Endothelial cell of umbilical vein (primary cell): ENCODE measurements around the gene AQP9. TPM values are rescaled to one million over a fixed set of nuclear protein-coding genes. Genes with fewer than 3 reads are reported as not detected.

Experiments
- BruUV-seq: library from RNA; stranded (reverse); fragments of 400-500 nt; replicated peaks from 2 replicates; lab custom pipeline; 2021; lab: Mats Ljungman, UMichigan
- CTCF ChIA-PET: fragments of 300-600, 350-600 bp; sonication (Branson Sonifier 250); formaldehyde crosslinking; loops from one replicate; lab custom pipeline; 2021; ENCODE audit warnings: antibody characterized with exemption, inconsistent platforms; lab: Charles Lee
- POLR2A ChIA-PET: fragments of 300-600, 350-600 bp; sonication (Branson Sonifier 250); formaldehyde crosslinking; loops from one replicate; lab custom pipeline; 2021; ENCODE audit warnings: antibody characterized with exemption, inconsistent platforms; lab: Charles Lee
- DNase-seq: peaks from one replicate; pipeline ENCODE4 v3.0.0-alpha.2; 2011; ENCODE audit warnings: low read depth, low spot score
- FAIRE-seq: peaks from 2 replicates; lab custom pipeline; 2011; peaks lifted over from hg19 to GRCh38; lab: Jason Lieb, UNC
- H2AFZ ChIP-seq: 2 replicates; pipeline ENCODE4 v1.6.0; 2012; ENCODE audit warnings: low read depth, low read length, control low read depth, inconsistent platforms
- H3K27ac ChIP-seq: 2 replicates; pipeline ENCODE4 v1.5.1; 2011; ENCODE audit warnings: low read depth, mild to moderate bottlenecking, control low read depth, low read length, moderate library complexity; ENCODE audit not compliant: insufficient read depth
- H3K27me3 ChIP-seq, 2 experiments: 2 replicates each; pipeline versions ENCODE4 v1.6.0 to v1.6.1; 2011; ENCODE audit warnings: low read length in 2 of 2, mixed read lengths in 1 of 2; ENCODE audit not compliant: control insufficient read depth in 2 of 2, insufficient read depth in 2 of 2
- H3K36me3 ChIP-seq, 2 experiments: 2 replicates in 1 of 2; 3 replicates in 1 of 2; pipeline ENCODE4 v1.5.1; 2011; ENCODE audit warnings: low read length in 2 of 2, mild to moderate bottlenecking in 1 of 2, moderate library complexity in 1 of 2; ENCODE audit not compliant: control insufficient read depth in 2 of 2, insufficient read depth in 2 of 2; ENCODE audit errors: extremely low read depth in 1 of 2
- H3K4me1 ChIP-seq: 3 replicates; pipeline ENCODE4 v1.5.1; 2011; ENCODE audit warnings: mild to moderate bottlenecking, low read length; ENCODE audit not compliant: control insufficient read depth, insufficient read depth; ENCODE audit errors: extremely low read depth
- H3K4me2 ChIP-seq: 2 replicates; pipeline ENCODE4 v1.6.1; 2011; ENCODE audit warnings: low read length, control low read depth, mixed read lengths; ENCODE audit not compliant: insufficient read depth
- H3K4me3 ChIP-seq, 3 experiments: fragments of 200-600 bp in 1 of 3; sonication (generic), shearing (Covaris generic) in 1 of 3; replicated peaks in 1 of 3; 2 replicates each; pipeline ENCODE4 v1.5.1; 2011 to 2016; ENCODE audit warnings: control low read depth in 3 of 3, low read length in 3 of 3, mild to moderate bottlenecking in 2 of 3, inconsistent platforms in 1 of 3, low read depth in 1 of 3, moderate library complexity in 1 of 3; ENCODE audit not compliant: insufficient read depth in 1 of 3
- H3K79me2 ChIP-seq: 2 replicates; pipeline ENCODE4 v1.6.0; 2012; ENCODE audit warnings: low read length, inconsistent platforms; ENCODE audit not compliant: control insufficient read depth, insufficient read depth
- H3K9ac ChIP-seq: replicated peaks from 2 replicates; pipeline ENCODE3; 2011; ENCODE audit warnings: low read length, control low read depth; ENCODE audit not compliant: insufficient read depth; ENCODE audit errors: extremely low read depth
- H3K9me1 ChIP-seq: replicated peaks from 3 replicates; pipeline ENCODE4 v1.6.0; 2011; ENCODE audit warnings: mild to moderate bottlenecking, low read length; ENCODE audit not compliant: control insufficient read depth, insufficient read depth; ENCODE audit errors: extremely low read depth
- H3K9me3 ChIP-seq: replicated peaks from 2 replicates; pipeline ENCODE4 v1.5.1; 2012; ENCODE audit warnings: low read length, inconsistent platforms; ENCODE audit not compliant: control insufficient read depth, insufficient read depth
- H4K20me1 ChIP-seq: replicated peaks from 2 replicates; pipeline ENCODE3; 2011; ENCODE audit warnings: mild to moderate bottlenecking, low read length; ENCODE audit not compliant: control insufficient read depth, insufficient read depth; ENCODE audit errors: extremely low read depth
- CTCF ChIP-seq, 2 donors: IDR thresholded peaks; 1 replicate in 1 of 2; 2 replicates in 1 of 2; pipeline ENCODE4 v1.5.1; 2011; ENCODE audit warnings: low read length in 2 of 2, mild to moderate bottlenecking in 2 of 2, moderate library complexity in 2 of 2, control low read depth in 1 of 2, inconsistent platforms in 1 of 2, low read depth in 1 of 2; ENCODE audit not compliant: insufficient read depth in 1 of 2; ENCODE audit errors: extremely low read depth in 1 of 2
- EZH2 ChIP-seq: IDR thresholded peaks from 2 replicates; pipeline ENCODE4 v1.6.1; 2012; ENCODE audit warnings: borderline replicate concordance, low read depth, mild to moderate bottlenecking, moderate library complexity, low read length, inconsistent platforms; ENCODE audit not compliant: severe bottlenecking
- FOS ChIP-seq: IDR thresholded peaks from 2 replicates; pipeline ENCODE4 v1.6.1; 2011; ENCODE audit warnings: mild to moderate bottlenecking, low read length, moderate library complexity, borderline replicate concordance; ENCODE audit not compliant: insufficient read depth
- GATA2 ChIP-seq: IDR thresholded peaks from 2 replicates; pipeline ENCODE4 v1.7.0; 2011; ENCODE audit warnings: low read depth, mild to moderate bottlenecking, moderate library complexity, mixed read lengths, low read length; ENCODE audit not compliant: insufficient read length, insufficient read depth
- JUN ChIP-seq: IDR thresholded peaks from 2 replicates; pipeline ENCODE4 v1.6.1; 2011; ENCODE audit warnings: borderline replicate concordance, low read depth; ENCODE audit not compliant: insufficient read length, insufficient read depth
- MAX ChIP-seq: IDR thresholded peaks from 2 replicates; pipeline ENCODE4 v1.6.1; 2011; ENCODE audit not compliant: insufficient read depth, insufficient read length
- MYC ChIP-seq: IDR thresholded peaks from one replicate; pipeline ENCODE4 v1.6.1; 2011; ENCODE audit warnings: mild to moderate bottlenecking, low read depth, low read length
- POLR2A ChIP-seq: IDR thresholded peaks from 2 replicates; pipeline ENCODE4 v1.6.1; 2012; ENCODE audit warnings: low read depth, mild to moderate bottlenecking, control low read depth, low read length
- POLR2AphosphoS5 ChIP-seq: IDR thresholded peaks from 2 replicates; pipeline ENCODE4 v1.6.1; 2012; ENCODE audit warnings: low read depth, mild to moderate bottlenecking, control low read depth, low read length, moderate library complexity; ENCODE audit not compliant: insufficient read depth
- dilution Hi-C: fragments of 300-500 bp; cut with MboI; formaldehyde crosslinking; loops from one replicate; pipeline ENCODE4 v1.15.0; 2019; ENCODE audit warnings: low sequenced_read_pairs; ENCODE audit not compliant: extremely low pct_ligation_motif_present
- intact Hi-C: fragments of 100-400 bp; cut with micrococcal nuclease; formaldehyde crosslinking; loops from one replicate; pipeline ENCODE4 v1.10.0; 2022
- polyA plus RNA-seq, 4 experiments: library from polyadenylated mRNA; depleted of rRNA in 3 of 4; stranded (reverse) in 3 of 4; unstranded in 1 of 4; fragments of >200 nt; gene quantifications; 2 replicates each; pipeline versions ENCODE4 v1.2.1 to v1.2.3, GENCODE V29; 2011 to 2012; ENCODE audit warnings: missing spikeins in 1 of 4
- total RNA-seq: library from RNA; stranded (reverse); gene quantifications from 2 replicates; pipeline ENCODE4 v1.2.3, GENCODE V29; 2021

The AQP9 gene
- total and polyA plus RNA-seq, 2 donors (not counting 3 experiments of a cell fraction or from before 2014, with no cell fraction given) = not detected

GRCh38 chr15:58161436-58161930 is 23.3 kb downstream of the AQP9 start:
- DNase-seq (peak; percentile 73), FAIRE-seq (no peak)
- Histone ChIP-seq H3K27ac (peak overlapping the region; percentile 3), H3K9me1 (no peaks in the 10 kb centered on the region), H3K27me3 (no peaks in the 10 kb centered on the region), H3K4me1 (peaks cover 18% of the 10 kb centered on the region), H3K36me3 (no peaks in the 10 kb centered on the region), H2AFZ (no peak overlapping the region), H3K9me3 (no peaks in the 10 kb centered on the region), H3K79me2 (no peaks in the 10 kb centered on the region), H4K20me1 (no peaks in the 10 kb centered on the region), H3K4me2 (peak overlapping the region; percentile 73), H3K9ac (no peak overlapping the region), H3K4me3 (no peak overlapping the region)
- TF ChIP-seq FOS (no peak), GATA2 (no peak), CTCF (IDR thresholded peaks at IDR 0.05; ENCODE audit: extremely low read depth in 1 of 2, insufficient read depth in 1 of 2, low read depth in 1 of 2, low read length in 2 of 2) (no peak), POLR2A (no peak), JUN (no peak), EZH2 (no peak), MYC (no peak), MAX (no peak), POLR2AphosphoS5 (no peak)
- dilution Hi-C loops = no loop called here
- intact Hi-C loops = no loop called here
- CTCF ChIA-PET = interaction anchor here (1.1 to 2.4 kb wide), 4 partner anchors 18 to 91 kb away, joined by 3 to 8 read pairs (median 4); no protein-coding TSS in a partner anchor
- POLR2A ChIA-PET = no interaction called here
- BruUV-seq = no TSS peak
